ENCODE measurements around the gene ATF7IP.
"Not testable (repeated sequence)": the region's sequence is repeated elsewhere in the genome, so short reads cannot be mapped to it uniquely, and the experiment has no call there.

- not testable (repeated sequence) for TF ChIP-seq EZH2 (IDR thresholded peaks at IDR 0.05; ENCODE audit: borderline replicate concordance, low read depth, low read length, poor library complexity, severe bottlenecking); CTCF (conservative IDR thresholded peaks at IDR 0.05; ENCODE audit: low read depth, low read length)
Observed at GRCh38 chr12:14405407-14405806, 39.9 kb downstream of the ATF7IP start.

Measured in A673 (cell line).